CD4-positive, alpha-beta T cell treated with Interferon alpha-2 for 1 hour (primary cell): Measurements from ENCODE around the gene MCOLN2.
"Not testable (repeated sequence)": the region's sequence is repeated elsewhere in the genome, so short reads cannot be mapped to it uniquely, and the experiment has no call there.

Experiments used
- DNase-seq, 2 donors: peaks; one replicate each; pipeline ENCODE4 v3.0.0-alpha.2; 2020 to 2022

The MCOLN2 gene

GRCh38 chr1:84940481-84940880 lies 56.4 kb downstream of the MCOLN2 start:
- no peak for DNase-seq

- DNase-seq: no peak
Observed at GRCh38 chr1:84939761-84940160, 57.2 kb downstream of the MCOLN2 start.

- no peak for DNase-seq
Observed at GRCh38 chr1:84939151-84939550, 57.8 kb downstream of the MCOLN2 start.

- DNase-seq: peak; percentile 40 to 69
Observed at GRCh38 chr1:84936116-84936810, 60.6 kb downstream of the MCOLN2 start.

- DNase-seq: no peak
Observed at GRCh38 chr1:84933011-84933611, 63.8 kb downstream of the MCOLN2 start.

- no peak for DNase-seq
Observed at GRCh38 chr1:84930831-84931230, 66.1 kb downstream of the MCOLN2 start.

- peak in 1 of 2 donors; percentile 8 for DNase-seq
Observed at GRCh38 chr1:84930329-84930728, 66.6 kb downstream of the MCOLN2 start.

- DNase-seq: no peak
Observed at GRCh38 chr1:84929581-84929980, 67.3 kb downstream of the MCOLN2 start.

- DNase-seq: no peak
Observed at GRCh38 chr1:84928979-84929378, 67.9 kb downstream of the MCOLN2 start.

- no peak for DNase-seq
Observed at GRCh38 chr1:84923317-84923716, 73.6 kb downstream of the MCOLN2 start.

- DNase-seq: no peak
Observed at GRCh38 chr1:84920159-84920558, 76.8 kb downstream of the MCOLN2 start.

- no peak for DNase-seq
Observed at GRCh38 chr1:84919461-84919970, 77.4 kb downstream of the MCOLN2 start.

- DNase-seq: no peak
Observed at GRCh38 chr1:84918726-84919336, 78.1 kb downstream of the MCOLN2 start.

GRCh38 chr1:84916897-84917296 lies 80.0 kb downstream of the MCOLN2 start:
- no peak for DNase-seq

- no peak for DNase-seq
Observed at GRCh38 chr1:84913555-84913892, 83.4 kb downstream of the MCOLN2 start.

- no peak for DNase-seq
Observed at GRCh38 chr1:84912726-84913554, 84.0 kb downstream of the MCOLN2 start.

GRCh38 chr1:84908746-84909464 lies 88.0 kb downstream of the MCOLN2 start:
- not testable (repeated sequence) for DNase-seq

- no peak for DNase-seq
Observed at GRCh38 chr1:84907095-84907827, 89.7 kb downstream of the MCOLN2 start.

GRCh38 chr1:84902727-84903126 lies 94.2 kb downstream of the MCOLN2 start:
- DNase-seq: not testable (repeated sequence)

GRCh38 chr1:84899969-84900368 lies 96.9 kb downstream of the MCOLN2 start:
- no peak for DNase-seq

- no peak for DNase-seq
Observed at GRCh38 chr1:84896279-84896678, 100.6 kb downstream of the MCOLN2 start.
